GM19239 (cell line): Measurements from ENCODE around the gene ATF6.
A peak's percentile ranks its signal among the peaks of the same experiment; 100 is the strongest.
"Not testable (repeated sequence)": the region's sequence is repeated elsewhere in the genome, so short reads cannot be mapped to it uniquely, and the experiment has no call there.

Source experiments
- DNase-seq: peaks from one replicate; pipeline ENCODE4 v3.0.0; 2011; ENCODE audit warnings: low spot score; ENCODE audit not compliant: insufficient read length
- FAIRE-seq: peaks from 2 replicates; lab custom pipeline; 2011; peaks lifted over from hg19 to GRCh38; lab: Jason Lieb, UNC

ATF6 gene

GRCh38 chr1:161773791-161774190 is 7.7 kb downstream of the ATF6 start:
- FAIRE-seq: no peak
- no peak for DNase-seq

DNA sequence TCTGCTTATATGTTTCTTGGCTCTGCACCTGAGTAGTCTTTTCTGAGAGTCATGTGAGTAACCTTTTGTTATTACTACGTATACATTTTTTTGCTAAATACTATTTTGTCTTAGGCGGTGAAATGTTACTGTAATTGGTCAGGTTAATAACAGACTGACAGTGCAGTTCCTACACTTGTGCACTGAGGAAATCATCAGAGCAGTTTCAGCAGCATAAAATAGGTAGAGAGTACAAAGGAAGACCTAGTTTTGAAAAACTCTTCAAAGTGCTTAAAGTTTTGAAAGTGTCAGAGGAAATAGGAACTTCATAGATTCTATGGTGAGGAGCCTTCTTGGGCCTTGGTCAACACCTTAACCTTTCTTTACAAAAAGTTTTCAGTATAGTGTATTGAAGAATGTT is 11.1 kb downstream of the ATF6 start:
- DNase-seq (no peak), FAIRE-seq (peak; percentile 90)

DNA sequence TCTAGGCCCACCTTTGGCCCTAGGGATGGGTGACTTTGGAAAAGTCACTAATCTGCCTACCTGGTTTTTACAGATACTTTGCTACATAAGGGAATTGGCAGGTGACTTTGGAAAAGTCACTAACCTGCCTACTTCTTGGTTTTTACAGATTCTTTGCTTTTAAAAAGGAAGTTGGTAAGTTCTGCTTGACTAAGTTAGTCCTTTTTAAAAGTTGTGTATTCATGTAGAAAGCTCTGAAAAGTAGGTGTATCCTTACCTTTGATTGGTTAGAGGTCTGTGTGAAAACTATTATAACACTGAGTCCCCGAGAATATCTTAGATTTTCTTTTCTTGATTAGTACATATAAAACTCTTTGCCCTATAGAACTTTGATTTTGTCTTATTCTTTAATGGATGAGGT is 12.4 kb downstream of the ATF6 start:
- FAIRE-seq: peak; percentile 91
- DNase-seq: no peak

- FAIRE-seq: peak; percentile 76
Observed at GRCh38 chr1:161779393-161779792, 13.3 kb downstream of the ATF6 start.

GRCh38 chr1:161781995-161782394 is 15.9 kb downstream of the ATF6 start:
- FAIRE-seq (peak; percentile 26), DNase-seq (no peak)

More at GRCh38 chr1:161779393-161779792, 13.3 kb downstream of the ATF6 start:
- no peak for DNase-seq

- DNase-seq: no peak
- FAIRE-seq: no peak
Observed at GRCh38 chr1:161782886-161783285, 16.8 kb downstream of the ATF6 start.

GRCh38 chr1:161784968-161785367 is 18.8 kb downstream of the ATF6 start:
- no peak for DNase-seq
- FAIRE-seq: no peak

GRCh38 chr1:161787355-161787754 is 21.2 kb downstream of the ATF6 start:
- no peak for FAIRE-seq
- no peak for DNase-seq

- FAIRE-seq (no peak), DNase-seq (no peak)
Observed at GRCh38 chr1:161790587-161791317, 24.6 kb downstream of the ATF6 start.

GRCh38 chr1:161791904-161792655 is 26.0 kb downstream of the ATF6 start:
- FAIRE-seq: no peak
- no peak for DNase-seq

DNA sequence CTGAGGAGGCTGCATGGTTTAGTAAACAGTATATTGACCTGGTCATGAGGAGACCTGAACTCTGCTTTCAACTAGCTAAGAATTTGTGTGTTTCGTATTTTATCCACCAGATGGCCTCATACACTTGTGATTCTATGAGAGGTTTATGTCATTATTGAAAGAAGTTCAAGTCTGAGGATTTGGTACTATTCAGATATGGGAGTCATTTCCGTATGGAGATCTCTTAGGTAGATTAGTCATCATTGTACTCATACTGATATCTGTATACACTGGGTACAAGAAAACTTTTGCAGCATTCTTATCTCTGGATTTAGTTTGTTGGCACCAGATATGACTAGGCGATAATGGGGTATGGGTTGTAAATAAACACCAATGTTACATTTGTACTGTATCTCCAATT is 26.6 kb downstream of the ATF6 start:
- DNase-seq (no peak), FAIRE-seq (peak; percentile 97)

GRCh38 chr1:161799792-161800191 is 33.7 kb downstream of the ATF6 start:
- FAIRE-seq (no peak), DNase-seq (no peak)

GRCh38 chr1:161801955-161802354 is 35.8 kb downstream of the ATF6 start:
- FAIRE-seq: no peak

GRCh38 chr1:161803181-161803580 is 37.1 kb downstream of the ATF6 start:
- FAIRE-seq (no peak), DNase-seq (no peak)

More at GRCh38 chr1:161801955-161802354, 35.8 kb downstream of the ATF6 start:
- no peak for DNase-seq

GRCh38 chr1:161805399-161806197 is 39.5 kb downstream of the ATF6 start:
- no peak for FAIRE-seq

GRCh38 chr1:161809202-161809601 is 43.1 kb downstream of the ATF6 start:
- not testable (repeated sequence) for FAIRE-seq, DNase-seq

More at GRCh38 chr1:161805399-161806197, 39.5 kb downstream of the ATF6 start:
- DNase-seq: no peak

DNA sequence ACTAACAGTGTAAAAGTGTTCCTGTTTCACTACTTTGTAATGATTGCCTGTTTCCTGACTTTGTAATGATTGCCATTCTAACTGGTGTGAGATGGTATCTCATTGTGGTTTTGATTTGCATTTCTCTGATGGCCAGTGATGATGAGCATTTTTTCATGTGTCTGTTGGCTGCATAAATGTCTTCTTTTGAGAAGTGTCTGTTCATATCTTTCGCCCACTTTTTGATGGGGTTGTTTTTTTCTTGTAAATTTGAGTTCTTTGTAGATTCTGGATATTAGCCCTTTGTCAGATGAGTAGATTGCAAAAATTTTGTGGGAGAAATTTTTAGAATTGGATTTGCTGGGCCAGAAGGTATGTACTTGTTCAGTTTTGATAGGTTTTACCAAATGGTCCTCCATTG is 43.5 kb downstream of the ATF6 start:
- not testable (repeated sequence) for FAIRE-seq, DNase-seq

GRCh38 chr1:161810780-161811179 is 44.7 kb downstream of the ATF6 start:
- no peak for FAIRE-seq
- no peak for DNase-seq

DNA sequence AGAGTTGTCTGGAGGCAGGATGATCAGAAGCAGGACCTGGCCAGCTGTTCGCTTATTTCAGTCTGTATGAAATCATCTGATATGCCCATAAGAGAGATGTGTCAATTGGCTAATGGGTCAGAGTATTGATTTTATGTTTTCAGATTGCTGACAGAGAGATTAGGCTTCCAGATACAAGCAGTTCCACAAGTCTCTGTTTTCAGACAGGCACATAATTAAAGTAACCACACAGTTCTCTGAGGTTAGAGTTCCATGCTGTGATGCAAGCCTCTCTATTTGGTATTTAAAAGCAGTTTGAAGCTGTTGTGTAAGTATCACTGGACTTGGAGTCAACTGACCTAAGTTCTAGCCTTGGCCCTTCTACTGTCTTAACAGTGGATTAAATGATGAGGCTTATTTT is 50.1 kb downstream of the ATF6 start:
- FAIRE-seq (no peak), DNase-seq (no peak)

DNA sequence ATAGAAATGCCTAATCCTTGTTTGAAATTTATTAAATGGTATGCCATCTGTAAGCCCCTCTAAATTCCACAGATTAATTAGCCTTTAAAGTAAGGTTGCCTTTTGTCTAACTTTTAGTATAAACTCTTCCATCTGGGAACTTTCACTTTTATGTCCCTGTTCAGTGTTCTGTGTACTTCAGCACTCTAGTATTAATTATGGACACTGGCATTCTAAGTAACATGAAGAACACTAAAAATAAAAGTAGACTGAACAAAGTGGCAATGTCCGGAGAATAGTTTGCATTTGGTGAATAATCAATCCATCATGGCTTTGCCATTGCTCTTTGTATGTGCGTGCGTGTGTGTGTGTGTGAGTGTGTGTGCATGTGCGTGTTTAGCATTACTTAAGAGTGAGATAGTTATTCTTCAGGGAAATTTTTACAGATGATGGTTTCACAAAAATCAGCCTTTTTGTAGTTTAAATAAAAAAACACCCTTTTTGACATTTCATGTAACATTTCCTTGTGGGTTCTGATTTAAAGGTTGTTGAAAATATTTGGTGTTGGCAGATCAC is 51.1 kb downstream of the ATF6 start:
- no peak for DNase-seq
- no peak for FAIRE-seq
